H1 (cell line): Measurements from ENCODE around the gene NRTN. TPM values are rescaled to one million over a fixed set of nuclear protein-coding genes. Genes with fewer than 3 reads are reported as not detected.

Experiments
- CTCF ChIA-PET: fragments of 300-600 bp; sonication (Branson Sonifier 250); formaldehyde crosslinking; loops from one replicate; lab custom pipeline; 2021; ENCODE audit not compliant: partially characterized antibody; lab: Charles Lee
- POLR2A ChIA-PET: fragments of 300-600 bp; sonication (Branson Sonifier 250); formaldehyde crosslinking; loops from one replicate; lab custom pipeline; 2021; ENCODE audit warnings: inconsistent platforms; ENCODE audit not compliant: partially characterized antibody; lab: Charles Lee
- DNase-seq, 2 experiments: peaks; one replicate each; pipeline versions ENCODE4 v3.0.0 to v3.0.0-alpha.2; 2010 to 2022; ENCODE audit warnings: low spot score in 2 of 2, low read depth in 1 of 2, mixed read lengths in 1 of 2
- FAIRE-seq: peaks from 2 replicates; lab custom pipeline; 2011; peaks lifted over from hg19 to GRCh38; lab: Jason Lieb, UNC
- H2AFZ ChIP-seq: 2 replicates; pipeline ENCODE4 v1.8.1; 2012; ENCODE audit warnings: low read length, inconsistent platforms
- H2AK5ac ChIP-seq: 2 replicates; pipeline ENCODE4 v1.6.1; 2013; ENCODE audit warnings: low read depth, low read length
- H2BK120ac ChIP-seq: replicated peaks from 2 replicates; pipeline ENCODE3; 2013; ENCODE audit warnings: low read depth, low read length, inconsistent platforms
- H2BK12ac ChIP-seq: 2 replicates; pipeline ENCODE4 v1.6.1; 2013; ENCODE audit warnings: low read depth, low read length
- H2BK15ac ChIP-seq: 2 replicates; pipeline ENCODE4 v1.6.1; 2013; ENCODE audit warnings: low read length
- H2BK20ac ChIP-seq: 2 replicates; pipeline ENCODE4 v1.6.1; 2013; ENCODE audit warnings: low read length
- H2BK5ac ChIP-seq: 2 replicates; pipeline ENCODE4 v1.6.1; 2013; ENCODE audit warnings: low read depth, low read length
- H3K14ac ChIP-seq: 2 replicates; pipeline ENCODE4 v1.6.1; 2013; ENCODE audit warnings: inconsistent platforms; ENCODE audit not compliant: insufficient read length
- H3K18ac ChIP-seq: 2 replicates; pipeline ENCODE4 v1.6.1; 2013; ENCODE audit warnings: low read length; ENCODE audit errors: extremely low read depth
- H3K23ac ChIP-seq: 2 replicates; pipeline ENCODE4 v1.6.1; 2013; ENCODE audit warnings: inconsistent platforms; ENCODE audit not compliant: insufficient read length
- H3K23me2 ChIP-seq: 2 replicates; pipeline ENCODE4 v1.6.1; 2013; ENCODE audit warnings: low read depth, low read length
- H3K27ac ChIP-seq: 2 replicates; pipeline ENCODE4 v1.6.1; 2011; ENCODE audit warnings: low read depth, low read length, inconsistent platforms
- H3K27me3 ChIP-seq, 4 experiments: replicated peaks in 1 of 4; 1 replicate in 1 of 4; 2 replicates in 3 of 4; pipeline versions ENCODE4 v1.6.1 to v1.8.1; 2011 to 2013; ENCODE audit warnings: low read length in 3 of 4, mild to moderate bottlenecking in 3 of 4, inconsistent platforms in 2 of 4, mixed read lengths in 2 of 4, moderate library complexity in 1 of 4; ENCODE audit not compliant: control insufficient read depth in 3 of 4, insufficient read depth in 3 of 4; ENCODE audit errors: extremely low read depth in 1 of 4
- H3K36me3 ChIP-seq, 4 experiments: 2 replicates each; pipeline versions ENCODE4 v1.6.1 to v1.8.1; 2011 to 2013; ENCODE audit warnings: mild to moderate bottlenecking in 4 of 4, low read length in 3 of 4, moderate library complexity in 2 of 4, control low read depth in 1 of 4, inconsistent platforms in 1 of 4; ENCODE audit not compliant: insufficient read depth in 4 of 4, control insufficient read depth in 2 of 4
- H3K4ac ChIP-seq: replicated peaks from 2 replicates; pipeline ENCODE3; 2013; ENCODE audit warnings: low read length, low read depth, mixed read lengths, inconsistent platforms; ENCODE audit not compliant: insufficient read length
- H3K4me1 ChIP-seq, 4 experiments: replicated peaks in 1 of 4; 1 replicate in 1 of 4; 2 replicates in 3 of 4; pipeline versions ENCODE4 v1.6.1 to v1.8.1; 2011 to 2013; ENCODE audit warnings: low read length in 3 of 4, inconsistent platforms in 2 of 4, mixed read lengths in 1 of 4; ENCODE audit not compliant: insufficient read depth in 4 of 4, control insufficient read depth in 3 of 4
- H3K4me2 ChIP-seq, 2 experiments: 2 replicates each; pipeline versions ENCODE4 v1.6.1 to v1.8.1; 2011 to 2013; ENCODE audit warnings: low read depth in 2 of 2, low read length in 2 of 2, control low read depth in 1 of 2, inconsistent platforms in 1 of 2, mild to moderate bottlenecking in 1 of 2; ENCODE audit not compliant: insufficient read depth in 1 of 2
- H3K4me3 ChIP-seq, 4 experiments: fragments of 200-600, 300-600 bp in 1 of 4; sonication (generic), shearing (Covaris generic), sonication (Bioruptor Twin) in 1 of 4; 2 replicates each; pipeline versions ENCODE4 v1.5.1 to v1.8.1; 2011 to 2016; ENCODE audit warnings: low read length in 4 of 4, low read depth in 3 of 4, control low read depth in 2 of 4, inconsistent platforms in 2 of 4, mild to moderate bottlenecking in 2 of 4, mixed read lengths in 1 of 4, moderate library complexity in 1 of 4; ENCODE audit not compliant: insufficient read depth in 2 of 4; ENCODE audit errors: extremely low read depth in 1 of 4
- H3K56ac ChIP-seq: replicated peaks from 2 replicates; pipeline ENCODE3; 2013; ENCODE audit warnings: low read depth, mild to moderate bottlenecking, mixed read lengths, low read length, inconsistent platforms; ENCODE audit not compliant: insufficient read length
- H3K79me1 ChIP-seq: 2 replicates; pipeline ENCODE4 v1.6.1; 2013; ENCODE audit warnings: low read depth, low read length, control low read depth
- H3K79me2 ChIP-seq, 2 experiments: 2 replicates each; pipeline versions ENCODE4 v1.6.1 to v1.8.1; 2012 to 2013; ENCODE audit warnings: low read length in 2 of 2, mild to moderate bottlenecking in 2 of 2, inconsistent platforms in 1 of 2; ENCODE audit not compliant: insufficient read depth in 2 of 2, control insufficient read depth in 1 of 2
- H3K9ac ChIP-seq, 4 experiments: replicated peaks in 1 of 4; 1 replicate in 1 of 4; 2 replicates in 3 of 4; pipeline versions ENCODE4 v1.6.1 to v1.8.1; 2011 to 2013; ENCODE audit warnings: low read depth in 3 of 4, low read length in 3 of 4, control low read depth in 2 of 4, mild to moderate bottlenecking in 2 of 4, moderate library complexity in 2 of 4, inconsistent platforms in 1 of 4; ENCODE audit errors: extremely low read depth in 1 of 4
- H3K9me3 ChIP-seq, 2 experiments: 2 replicates each; pipeline versions ENCODE4 v1.6.1 to v1.8.1; 2012 to 2013; ENCODE audit warnings: mild to moderate bottlenecking in 2 of 2, moderate library complexity in 2 of 2, control low read depth in 1 of 2, inconsistent platforms in 1 of 2, low read depth in 1 of 2, low read length in 1 of 2, mixed read lengths in 1 of 2; ENCODE audit not compliant: insufficient read depth in 2 of 2
- H4K20me1 ChIP-seq, 2 experiments: replicated peaks in 1 of 2; 2 replicates each; pipeline versions ENCODE3 to v1.8.1; 2011 to 2013; ENCODE audit warnings: inconsistent platforms in 2 of 2, low read length in 2 of 2, mild to moderate bottlenecking in 1 of 2; ENCODE audit not compliant: insufficient read depth in 2 of 2, control insufficient read depth in 1 of 2
- H4K5ac ChIP-seq: 2 replicates; pipeline ENCODE4 v1.6.1; 2013; ENCODE audit warnings: low read length, low read depth, mixed read lengths, inconsistent platforms; ENCODE audit not compliant: insufficient read length
- H4K8ac ChIP-seq: 2 replicates; pipeline ENCODE4 v1.8.0; 2013; ENCODE audit warnings: mild to moderate bottlenecking, moderate library complexity, low read length, inconsistent platforms; ENCODE audit not compliant: insufficient read depth; ENCODE audit errors: extremely low read depth
- H4K91ac ChIP-seq: replicated peaks from 2 replicates; pipeline ENCODE3; 2013; ENCODE audit warnings: low read length, mixed read lengths, inconsistent platforms; ENCODE audit not compliant: insufficient read length
- GTF2F1 ChIP-seq: IDR thresholded peaks from 2 replicates; pipeline ENCODE4 v1.6.1; 2012; ENCODE audit warnings: low read depth, low read length, improper control_type of control experiment, borderline replicate concordance
- HDAC2 ChIP-seq, 2 experiments: fragments of 300-600 bp in 1 of 2; sonication (generic) in 1 of 2; IDR thresholded peaks; 2 replicates each; pipeline ENCODE4 v1.6.1; 2011 to 2012; ENCODE audit warnings: low read depth in 2 of 2, low read length in 2 of 2, mild to moderate bottlenecking in 2 of 2, moderate library complexity in 2 of 2, borderline replicate concordance in 1 of 2, inconsistent platforms in 1 of 2
- KDM1A ChIP-seq: fragments of 200-600, 300-600 bp; sonication (generic); IDR thresholded peaks from 2 replicates; pipeline ENCODE4 v1.7.1; 2016; ENCODE audit warnings: mild to moderate bottlenecking, low read length, borderline replicate concordance
- PHF8 ChIP-seq: fragments of 200-600 bp; sonication (generic); conservative IDR thresholded peaks from 2 replicates; pipeline ENCODE4 v1.7.1; 2012; ENCODE audit warnings: low read depth, mild to moderate bottlenecking, inconsistent platforms, low read length, moderate library complexity
- RFX5 ChIP-seq: IDR thresholded peaks from 2 replicates; pipeline ENCODE4 v1.6.1; 2011; ENCODE audit warnings: low read depth, low read length, improper control_type of control experiment, borderline replicate concordance
- SAP30 ChIP-seq: fragments of 300-600 bp; sonication (generic); IDR thresholded peaks from 2 replicates; pipeline ENCODE4 v1.7.1; 2012; ENCODE audit warnings: low read length, moderate library complexity, mild to moderate bottlenecking, inconsistent platforms; ENCODE audit not compliant: insufficient read depth, insufficient replicate concordance
- SUZ12 ChIP-seq: fragments of 200-600 bp; sonication (generic); IDR thresholded peaks from 2 replicates; pipeline ENCODE4 v1.6.1; 2012; ENCODE audit warnings: mild to moderate bottlenecking, inconsistent platforms, low read length, moderate library complexity, mixed read lengths
- TBP ChIP-seq: IDR thresholded peaks from 2 replicates; pipeline ENCODE4 v1.6.1; 2011; ENCODE audit warnings: low read depth, low read length, improper control_type of control experiment
- WGBS, 2 experiments: shearing (Covaris generic) in 1 of 2; methylation state at CpG; one replicate each; pipeline versions ENCODE4 v1.1.6 to v1.1.7; 2013 to 2015; ENCODE audit warnings: low lambda C conversion rate in 2 of 2, mixed read lengths in 2 of 2, inconsistent platforms in 1 of 2, low coverage in 1 of 2, missing lambda C conversion rate in 1 of 2; ENCODE audit not compliant: insufficient replicate concordance in 2 of 2, insufficient coverage in 1 of 2, insufficient read length in 1 of 2; ENCODE audit errors: extremely low coverage in 1 of 2, missing lambda C conversion rate in 1 of 2; 5-methylcytosine and 5-hydroxymethylcytosine counted together
- polyA plus RNA-seq, 7 experiments: library from polyadenylated mRNA; depleted of rRNA in 3 of 7; stranded (reverse) in 5 of 7; unstranded in 2 of 7; fragments of >200 nt in 5 of 7; fragments of 200-250 nt in 2 of 7; gene quantifications; 1 replicate in 5 of 7; 2 replicates in 1 of 7; 4 replicates in 1 of 7; pipeline versions ENCODE4 v1.2.1 to v1.2.3, GENCODE V29; 2011 to 2013; ENCODE audit warnings: missing spikeins in 2 of 7, mixed read lengths in 2 of 7
- total RNA-seq: library from RNA; stranded (reverse); fragmentation: NEBNext Ultra II Directional; extraction: Animal tissue kit (Norgen Biotek cat#: 25700); gene quantifications from 2 replicates; pipeline ENCODE4 v1.2.1, GENCODE V29; 2021
- TF ChIP-seq, protein P1 (sequence below): IDR thresholded peaks from 2 replicates; pipeline ENCODE4 v1.6.1; 2012; ENCODE audit warnings: low read length, inconsistent platforms

Gene NRTN
- total and polyA plus RNA-seq, 2 of the 8 experiments (the other 6 are each of a cell fraction or from before 2014, with no cell fraction given) = 3.9 to 5.3 TPM

DNA sequence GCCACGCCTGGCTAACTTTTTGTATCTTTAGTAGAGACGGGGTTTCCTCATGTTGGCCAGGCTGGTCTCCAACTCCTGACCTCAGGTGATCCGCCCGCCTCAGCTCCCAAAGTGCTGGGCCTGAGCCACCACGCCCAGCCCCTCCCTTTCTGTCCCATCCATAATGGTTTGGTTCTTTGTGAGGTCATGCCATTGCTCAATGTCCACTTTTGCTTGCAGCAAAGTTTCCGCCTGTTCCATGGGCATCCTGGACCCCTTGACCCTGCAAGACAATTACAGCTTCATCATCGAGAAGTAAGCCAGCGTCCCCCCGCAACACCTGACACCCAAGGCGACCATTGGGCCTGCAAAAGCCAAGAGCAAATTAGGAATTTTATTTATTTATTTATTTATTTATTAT is 36.9 kb upstream of the NRTN start:
- ChIA-PET POLR2A (interaction anchor here (0.9 to 1.4 kb wide), 3 partner anchors 12 to 49 kb away, joined by 3 to 5 read pairs (median 4); partner anchors contain the start of gene CATSPERD), CTCF (interaction anchor here (1.7 kb wide), 1 partner anchor 36 kb away, joined by 4 read pairs; no protein-coding TSS in a partner anchor)
- 93% methylated on average over 10 of the region's 10 CpGs; no CpG with 5 or more reads in 1 of the 2 experiments for WGBS, 2 experiments
- no peak for TF ChIP-seq SUZ12
- no peak for TF ChIP-seq GTF2F1
- no peak for TF ChIP-seq SAP30
- TF ChIP-seq TBP = no peak
- TF ChIP-seq RFX5 = no peak
- no peak for TF ChIP-seq PHF8
- TF ChIP-seq HDAC2 (IDR thresholded peaks at IDR 0.05; ENCODE audit: borderline replicate concordance in 1 of 2, low read depth in 2 of 2, low read length in 2 of 2) = no peak
- TF ChIP-seq, protein P1, sequence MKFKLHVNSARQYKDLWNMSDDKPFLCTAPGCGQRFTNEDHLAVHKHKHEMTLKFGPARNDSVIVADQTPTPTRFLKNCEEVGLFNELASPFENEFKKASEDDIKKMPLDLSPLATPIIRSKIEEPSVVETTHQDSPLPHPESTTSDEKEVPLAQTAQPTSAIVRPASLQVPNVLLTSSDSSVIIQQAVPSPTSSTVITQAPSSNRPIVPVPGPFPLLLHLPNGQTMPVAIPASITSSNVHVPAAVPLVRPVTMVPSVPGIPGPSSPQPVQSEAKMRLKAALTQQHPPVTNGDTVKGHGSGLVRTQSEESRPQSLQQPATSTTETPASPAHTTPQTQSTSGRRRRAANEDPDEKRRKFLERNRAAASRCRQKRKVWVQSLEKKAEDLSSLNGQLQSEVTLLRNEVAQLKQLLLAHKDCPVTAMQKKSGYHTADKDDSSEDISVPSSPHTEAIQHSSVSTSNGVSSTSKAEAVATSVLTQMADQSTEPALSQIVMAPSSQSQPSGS = no peak
- no peak for TF ChIP-seq KDM1A

More for the DNA sequence above, 36.9 kb upstream of the NRTN start:
- H3K23me2 ChIP-seq = peaks cover 1% of the 10 kb centered on the region; the same call in 1 of the 2 replicates
- H3K4me1 ChIP-seq = no peaks in the 10 kb centered on the region
- H3K9ac ChIP-seq = no peak overlapping the region
- peaks cover 0 to under 1% of the 10 kb centered on the region in 2 experiments for H4K20me1 ChIP-seq
- no peak overlapping the region for H2BK5ac ChIP-seq
- H3K9me3 ChIP-seq = no peaks in the 10 kb centered on the region; a peak in 1 of 4 replicates
- no peak overlapping the region for H4K8ac ChIP-seq
- no peak overlapping the region for H2BK20ac ChIP-seq
- no peak overlapping the region for H3K4ac ChIP-seq
- H3K4me2 ChIP-seq = no peak overlapping the region
- H3K79me2 ChIP-seq = no peaks in the 10 kb centered on the region
- no peak overlapping the region for H3K18ac ChIP-seq
- no peak overlapping the region for H2AK5ac ChIP-seq
- H3K27me3 ChIP-seq = no peaks in the 10 kb centered on the region
- no peaks in the 10 kb centered on the region for H3K36me3 ChIP-seq
- H4K5ac ChIP-seq = no peak overlapping the region
- H3K56ac ChIP-seq = no peak overlapping the region
- no peak overlapping the region for H3K23ac ChIP-seq
- no peak overlapping the region for H4K91ac ChIP-seq
- no peaks in the 10 kb centered on the region for H3K79me1 ChIP-seq
- no peak overlapping the region for H3K4me3 ChIP-seq
- no peak overlapping the region for H3K27ac ChIP-seq
- H2BK120ac ChIP-seq = no peak overlapping the region
- no peak overlapping the region for H2AFZ ChIP-seq
- DNase-seq (no peak), FAIRE-seq (no peak)
- no peak overlapping the region for H2BK15ac ChIP-seq
- H2BK12ac ChIP-seq = no peak overlapping the region
- no peak overlapping the region for H3K14ac ChIP-seq
